DND-41 (cell line): ENCODE results near the gene NCR1.

ENCODE experiments used
- ATAC-seq: fragments of 200-7000 bp; cut with Tn5 transposase; 3 replicates; pipeline ENCODE4 v1.9.1; 2021; ENCODE audit warnings: low read depth; ENCODE audit not compliant: insufficient read depth
- DNase-seq: peaks from one replicate; pipeline ENCODE4 v3.0.0-alpha.2; 2020
- H2AFZ ChIP-seq: 2 replicates; pipeline ENCODE4 v1.6.0; 2012; ENCODE audit warnings: low read depth, low read length
- H3K27ac ChIP-seq: 2 replicates; pipeline ENCODE4 v1.5.1; 2012; ENCODE audit warnings: low read length, inconsistent platforms
- H3K27me3 ChIP-seq: fragments of 200-600 bp; sonication (generic); 2 replicates; pipeline ENCODE4 v1.6.0; 2012; ENCODE audit warnings: low read length, mild to moderate bottlenecking, inconsistent platforms; ENCODE audit not compliant: insufficient read depth, poor library complexity
- H3K36me3 ChIP-seq: 2 replicates; pipeline ENCODE4 v1.5.1; 2012; ENCODE audit warnings: low read length, inconsistent platforms; ENCODE audit not compliant: insufficient read depth
- H3K4me1 ChIP-seq: 2 replicates; pipeline ENCODE4 v1.5.1; 2012; ENCODE audit warnings: mild to moderate bottlenecking, low read length; ENCODE audit not compliant: insufficient read depth
- H3K4me2 ChIP-seq: 2 replicates; pipeline ENCODE4 v1.6.0; 2012; ENCODE audit warnings: mild to moderate bottlenecking, moderate library complexity, low read length, inconsistent platforms; ENCODE audit not compliant: insufficient read depth
- H3K4me3 ChIP-seq, 2 experiments: fragments of 200-600 bp in 1 of 2; shearing (Covaris generic) in 1 of 2; 2 replicates each; pipeline ENCODE4 v1.5.1; 2012 to 2016; ENCODE audit warnings: inconsistent platforms in 2 of 2, low read length in 2 of 2, mild to moderate bottlenecking in 2 of 2, low read depth in 1 of 2, moderate library complexity in 1 of 2
- H3K79me2 ChIP-seq: 2 replicates; pipeline ENCODE4 v1.6.0; 2012; ENCODE audit warnings: low read length, inconsistent platforms; ENCODE audit not compliant: insufficient read depth
- H3K9ac ChIP-seq: 2 replicates; pipeline ENCODE4 v1.6.0; 2012; ENCODE audit warnings: low read depth, mild to moderate bottlenecking, inconsistent platforms, low read length, moderate library complexity
- H3K9me3 ChIP-seq: 2 replicates; pipeline ENCODE4 v1.5.1; 2012; ENCODE audit warnings: low read length, moderate library complexity, mild to moderate bottlenecking, inconsistent platforms; ENCODE audit not compliant: insufficient read depth, severe bottlenecking
- H4K20me1 ChIP-seq: 2 replicates; pipeline ENCODE4 v1.6.0; 2012; ENCODE audit warnings: low read length; ENCODE audit not compliant: insufficient read depth
- EZH2 ChIP-seq: IDR thresholded peaks from 3 replicates; pipeline ENCODE4 v1.6.1; 2012; ENCODE audit warnings: borderline replicate concordance, low read depth, mild to moderate bottlenecking, moderate library complexity, low read length, inconsistent platforms; ENCODE audit not compliant: severe bottlenecking
- TF ChIP-seq, protein P1 (sequence below): IDR thresholded peaks from 2 replicates; pipeline ENCODE4 v1.5.1; 2012; ENCODE audit warnings: borderline replicate concordance, low read length, moderate library complexity, mild to moderate bottlenecking; ENCODE audit not compliant: poor library complexity, severe bottlenecking; ENCODE audit errors: extremely low read depth

NCR1 gene

DNA sequence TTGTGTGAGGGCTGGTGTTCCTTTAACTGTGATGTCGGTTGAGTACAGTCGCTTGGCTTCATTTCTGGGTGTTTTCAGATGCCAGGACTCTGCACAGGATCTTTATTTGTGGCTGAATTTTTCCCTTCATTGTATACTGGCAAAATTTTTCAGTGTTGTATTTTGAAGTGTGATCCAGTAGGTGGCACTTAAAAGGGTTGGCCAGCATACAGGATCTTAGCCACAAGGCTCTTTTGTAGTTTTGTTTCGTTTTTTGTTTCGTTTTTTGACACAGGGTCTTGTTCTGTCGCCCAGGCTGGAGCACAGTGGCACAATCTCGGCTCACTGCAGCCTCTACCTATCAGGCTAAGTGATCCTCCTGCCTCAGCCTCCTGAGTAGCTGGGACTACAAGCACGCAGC lies 23.2 kb upstream of the NCR1 start:
- Histone ChIP-seq H3K4me1 (no peaks in the 10 kb centered on the region), H4K20me1 (no peaks in the 10 kb centered on the region), H3K36me3 (no peaks in the 10 kb centered on the region), H3K27me3 (no peaks in the 10 kb centered on the region), H2AFZ (no peak overlapping the region), H3K4me3 (no peak overlapping the region), H3K9ac (no peak overlapping the region), H3K79me2 (no peaks in the 10 kb centered on the region), H3K4me2 (no peak overlapping the region), H3K27ac (no peak overlapping the region), H3K9me3 (no peaks in the 10 kb centered on the region)
- TF ChIP-seq, protein P1, sequence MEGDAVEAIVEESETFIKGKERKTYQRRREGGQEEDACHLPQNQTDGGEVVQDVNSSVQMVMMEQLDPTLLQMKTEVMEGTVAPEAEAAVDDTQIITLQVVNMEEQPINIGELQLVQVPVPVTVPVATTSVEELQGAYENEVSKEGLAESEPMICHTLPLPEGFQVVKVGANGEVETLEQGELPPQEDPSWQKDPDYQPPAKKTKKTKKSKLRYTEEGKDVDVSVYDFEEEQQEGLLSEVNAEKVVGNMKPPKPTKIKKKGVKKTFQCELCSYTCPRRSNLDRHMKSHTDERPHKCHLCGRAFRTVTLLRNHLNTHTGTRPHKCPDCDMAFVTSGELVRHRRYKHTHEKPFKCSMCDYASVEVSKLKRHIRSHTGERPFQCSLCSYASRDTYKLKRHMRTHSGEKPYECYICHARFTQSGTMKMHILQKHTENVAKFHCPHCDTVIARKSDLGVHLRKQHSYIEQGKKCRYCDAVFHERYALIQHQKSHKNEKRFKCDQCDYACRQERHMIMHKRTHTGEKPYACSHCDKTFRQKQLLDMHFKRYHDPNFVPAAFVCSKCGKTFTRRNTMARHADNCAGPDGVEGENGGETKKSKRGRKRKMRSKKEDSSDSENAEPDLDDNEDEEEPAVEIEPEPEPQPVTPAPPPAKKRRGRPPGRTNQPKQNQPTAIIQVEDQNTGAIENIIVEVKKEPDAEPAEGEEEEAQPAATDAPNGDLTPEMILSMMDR = peak; percentile 18
- no peak for TF ChIP-seq EZH2
- peak; percentile 64 for ATAC-seq
- peak; percentile 17 for DNase-seq

DNA sequence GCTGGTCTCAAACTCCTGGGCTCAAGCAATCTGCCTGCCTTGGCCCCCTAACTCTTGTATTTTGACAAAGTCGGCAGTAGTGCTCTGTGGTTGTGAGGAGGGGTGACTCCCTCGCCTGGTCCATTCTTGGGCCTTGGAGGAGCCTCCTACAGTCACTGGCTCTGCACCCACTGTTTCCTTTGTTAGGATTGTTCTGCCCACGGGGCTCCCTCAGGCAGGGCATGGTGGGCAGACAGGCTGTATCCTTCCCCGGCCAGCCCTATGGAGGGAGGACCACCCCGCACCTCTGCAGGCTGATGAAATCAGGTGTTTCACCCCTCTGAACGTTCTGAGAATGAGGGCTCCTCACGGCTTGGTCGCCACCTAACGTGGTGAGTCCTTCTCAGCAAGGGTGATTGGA lies 22.7 kb upstream of the NCR1 start:
- Histone ChIP-seq H3K79me2 (no peaks in the 10 kb centered on the region), H2AFZ (no peak overlapping the region), H3K27ac (no peak overlapping the region), H3K27me3 (no peaks in the 10 kb centered on the region), H3K36me3 (no peaks in the 10 kb centered on the region), H4K20me1 (no peaks in the 10 kb centered on the region), H3K4me1 (no peaks in the 10 kb centered on the region), H3K9me3 (no peaks in the 10 kb centered on the region), H3K9ac (no peak overlapping the region), H3K4me2 (no peak overlapping the region), H3K4me3 (no peak overlapping the region)
- TF ChIP-seq, protein P1 = no peak
- no peak for TF ChIP-seq EZH2
- DNase-seq (no peak), ATAC-seq (no peak)

DNA sequence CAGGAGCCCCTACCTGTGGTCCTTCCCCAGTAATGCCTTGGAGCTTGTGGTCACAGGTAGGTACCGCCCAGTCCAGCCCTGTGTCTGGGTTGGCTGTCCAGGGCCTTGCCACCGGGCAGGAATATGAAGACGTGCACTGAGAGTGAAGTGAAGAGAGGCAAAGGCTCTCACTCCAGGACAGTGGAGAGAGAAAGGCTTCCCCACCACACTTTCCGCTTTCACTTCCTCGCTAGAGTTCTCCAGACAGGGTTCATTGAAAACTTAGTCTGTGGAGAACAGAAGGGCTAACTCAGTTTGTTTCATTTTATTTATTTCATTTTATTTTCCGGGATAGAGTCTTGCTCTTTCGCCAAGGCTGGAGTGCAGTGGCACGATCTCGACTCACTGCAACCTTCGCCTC lies 17.7 kb upstream of the NCR1 start:
- H3K9ac ChIP-seq = no peak overlapping the region
- no peak for DNase-seq
- no peak overlapping the region for H3K4me3 ChIP-seq
- H3K4me1 ChIP-seq = no peaks in the 10 kb centered on the region
- H2AFZ ChIP-seq = no peak overlapping the region
- no peaks in the 10 kb centered on the region for H4K20me1 ChIP-seq
- ATAC-seq = no peak
- H3K4me2 ChIP-seq = no peak overlapping the region
- no peaks in the 10 kb centered on the region for H3K27me3 ChIP-seq
- H3K27ac ChIP-seq = no peak overlapping the region
- H3K9me3 ChIP-seq = no peaks in the 10 kb centered on the region
- no peaks in the 10 kb centered on the region for H3K79me2 ChIP-seq
- H3K36me3 ChIP-seq = no peaks in the 10 kb centered on the region
- TF ChIP-seq EZH2 = no peak
- TF ChIP-seq, protein P1 = no peak

DNA sequence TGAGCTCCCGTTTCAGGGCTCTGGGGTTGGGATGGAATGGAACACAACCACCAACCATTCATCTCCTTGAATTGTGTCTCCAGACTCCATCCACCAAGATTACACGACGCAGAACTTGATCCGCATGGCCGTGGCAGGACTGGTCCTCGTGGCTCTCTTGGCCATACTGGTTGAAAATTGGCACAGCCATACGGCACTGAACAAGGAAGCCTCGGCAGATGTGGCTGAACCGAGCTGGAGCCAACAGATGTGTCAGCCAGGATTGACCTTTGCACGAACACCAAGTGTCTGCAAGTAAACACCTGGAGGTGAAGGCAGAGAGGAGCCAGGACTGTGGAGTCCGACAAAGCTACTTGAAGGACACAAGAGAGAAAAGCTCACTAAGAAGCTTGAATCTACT lies 16.4 kb upstream of the NCR1 start:
- Histone ChIP-seq H2AFZ (no peak overlapping the region; the same call in 1 of the 2 replicates), H4K20me1 (no peaks in the 10 kb centered on the region), H3K9ac (no peak overlapping the region), H3K36me3 (no peaks in the 10 kb centered on the region), H3K4me3 (no peak overlapping the region), H3K79me2 (no peaks in the 10 kb centered on the region), H3K4me1 (no peaks in the 10 kb centered on the region), H3K27ac (no peak overlapping the region), H3K9me3 (no peaks in the 10 kb centered on the region), H3K27me3 (no peaks in the 10 kb centered on the region), H3K4me2 (no peak overlapping the region)
- TF ChIP-seq, protein P1 = no peak
- TF ChIP-seq EZH2 = no peak
- no peak for ATAC-seq
- DNase-seq = no peak
